HCT116 (cell line): ENCODE results near the gene NR4A1. TPM values are rescaled to one million over a fixed set of nuclear protein-coding genes. Genes with fewer than 3 reads are reported as not detected.

Source experiments
- ATAC-seq: fragments of 200-7000 bp; cut with Tn5 transposase; 2 replicates; pipeline ENCODE4 v1.9.1; 2020; ENCODE audit warnings: mild to moderate bottlenecking, moderate library complexity
- BruUV-seq: library from RNA; stranded (reverse); fragments of 400-500 nt; replicated peaks from 2 replicates; lab custom pipeline; 2021; lab: Mats Ljungman, UMichigan
- CTCF ChIA-PET: fragments of 300-600 bp; sonication (Branson Sonifier 250); formaldehyde crosslinking; loops from one replicate; lab custom pipeline; 2021; ENCODE audit warnings: antibody characterized with exemption; lab: Charles Lee
- POLR2A ChIA-PET: fragments of 300-600, 350-600 bp; sonication (Branson Sonifier 250); formaldehyde crosslinking; loops from one replicate; lab custom pipeline; 2021; ENCODE audit warnings: antibody characterized with exemption; lab: Charles Lee
- RAD21 ChIA-PET, 2 experiments: fragments of 300-600 bp; sonication (Branson Sonifier 250); formaldehyde crosslinking; loops; one replicate each; lab custom pipeline; 2023; ENCODE audit warnings: low total read pairs in 2 of 2; ENCODE audit not compliant: uncharacterized antibody in 2 of 2, unreplicated experiment in 2 of 2, low non-redundant PET in 1 of 2; lab: Charles Lee
- DNase-seq: peaks from one replicate; pipeline ENCODE4 v3.0.0-alpha.2; 2010; ENCODE audit warnings: low read depth, low spot score
- H2AFZ ChIP-seq: fragments of 200-600 bp; shearing (Covaris generic), sonication (generic); 2 replicates; pipeline ENCODE4 v1.6.1; 2017; ENCODE audit warnings: low read depth, mixed run types, mixed read lengths, antibody characterized with exemption, low read length; ENCODE audit not compliant: poor library complexity, severe bottlenecking
- H3K27ac ChIP-seq: 2 replicates; pipeline ENCODE4 v1.5.1; 2012; ENCODE audit warnings: low read depth, low read length
- H3K27me3 ChIP-seq: fragments of 200-600 bp; sonication (generic); 2 replicates; pipeline ENCODE4 v1.6.1; 2016; ENCODE audit warnings: mixed run types, low read length, mixed read lengths; ENCODE audit not compliant: insufficient read depth
- H3K36me3 ChIP-seq, 2 experiments: fragments of 200-500 bp in 1 of 2; fragments of 200-600 bp in 1 of 2; sonication (Bioruptor generic) in 1 of 2; sonication (generic) in 1 of 2; 2 replicates each; pipeline versions ENCODE4 v1.5.1 to v1.6.1; 2014 to 2016; ENCODE audit warnings: low read length in 2 of 2, inconsistent platforms in 1 of 2, mixed read lengths in 1 of 2, mixed run types in 1 of 2; ENCODE audit not compliant: insufficient read depth in 2 of 2, control insufficient read depth in 1 of 2
- H3K4me1 ChIP-seq, 2 experiments: fragments of 200-600 bp in 1 of 2; sonication (generic) in 1 of 2; 2 replicates each; pipeline versions ENCODE4 v1.5.1 to v1.6.1; 2012 to 2017; ENCODE audit warnings: low read length in 2 of 2, inconsistent platforms in 1 of 2, mild to moderate bottlenecking in 1 of 2, mixed read lengths in 1 of 2, mixed run types in 1 of 2, moderate library complexity in 1 of 2; ENCODE audit not compliant: insufficient read depth in 2 of 2, control insufficient read depth in 1 of 2
- H3K4me2 ChIP-seq: fragments of 200-600 bp; sonication (generic); 2 replicates; pipeline ENCODE4 v1.6.1; 2017; ENCODE audit warnings: mixed run types, low read length, mixed read lengths
- H3K4me3 ChIP-seq, 2 experiments: fragments of 200-600 bp in 1 of 2; sonication (generic) in 1 of 2; replicated peaks in 1 of 2; 2 replicates each; pipeline ENCODE4 v1.5.1; 2011 to 2016; ENCODE audit warnings: low read length in 2 of 2, control low read depth in 1 of 2, low read depth in 1 of 2, mild to moderate bottlenecking in 1 of 2, mixed read lengths in 1 of 2, mixed run types in 1 of 2
- H3K79me2 ChIP-seq: fragments of 200-600 bp; sonication (generic); 2 replicates; pipeline ENCODE4 v1.6.1; 2017; ENCODE audit warnings: mild to moderate bottlenecking, mixed run types, low read length, moderate library complexity, mixed read lengths; ENCODE audit not compliant: insufficient read depth
- H3K9ac ChIP-seq: fragments of 200-600 bp; sonication (generic); 2 replicates; pipeline ENCODE4 v1.6.1; 2016; ENCODE audit warnings: low read length, mixed read lengths
- H3K9me2 ChIP-seq: fragments of 200-600 bp; sonication (generic), shearing (Covaris generic); 2 replicates; pipeline ENCODE4 v1.6.1; 2017; ENCODE audit warnings: mixed run types, mild to moderate bottlenecking, moderate library complexity; ENCODE audit not compliant: insufficient read depth
- H3K9me3 ChIP-seq, 2 experiments: fragments of 200-500 bp in 1 of 2; fragments of 200-600 bp in 1 of 2; sonication (Bioruptor generic) in 1 of 2; sonication (generic) in 1 of 2; 2 replicates each; pipeline ENCODE4 v1.6.1; 2014 to 2017; ENCODE audit warnings: low read length in 2 of 2, mixed read lengths in 2 of 2, inconsistent platforms in 1 of 2, low read depth in 1 of 2, mild to moderate bottlenecking in 1 of 2, mixed run types in 1 of 2, moderate library complexity in 1 of 2; ENCODE audit not compliant: control insufficient read depth in 1 of 2, insufficient read depth in 1 of 2
- H4K20me1 ChIP-seq: fragments of 200-600 bp; sonication (generic), shearing (Covaris generic); 2 replicates; pipeline ENCODE4 v1.6.1; 2017; ENCODE audit warnings: mixed run types, mild to moderate bottlenecking, moderate library complexity; ENCODE audit not compliant: insufficient read depth
- CBX3 ChIP-seq: IDR thresholded peaks from 2 replicates; pipeline ENCODE4 v1.6.1; 2012; ENCODE audit warnings: low read depth
- CTCF ChIP-seq, 3 experiments: fragments of 200-600 bp in 1 of 3; sonication (generic) in 1 of 3; IDR thresholded peaks in 2 of 3; conservative IDR thresholded peaks in 1 of 3; 2 replicates each; pipeline ENCODE4 v1.5.1; 2012 to 2017; ENCODE audit warnings: low read depth in 2 of 3, low read length in 2 of 3, antibody characterized with exemption in 1 of 3, borderline replicate concordance in 1 of 3, control low read depth in 1 of 3, mild to moderate bottlenecking in 1 of 3, mixed read lengths in 1 of 3, mixed run types in 1 of 3, moderate library complexity in 1 of 3; ENCODE audit not compliant: insufficient read depth in 1 of 3
- EGR1 ChIP-seq: IDR thresholded peaks from 2 replicates; pipeline ENCODE4 v1.6.1; 2012; ENCODE audit warnings: low read depth
- EZH2 ChIP-seq: fragments of 200-600 bp; sonication (generic); IDR thresholded peaks from 2 replicates; pipeline ENCODE4 v1.6.1; 2017; ENCODE audit warnings: antibody characterized with exemption, mixed run types
- FOSL1 ChIP-seq: IDR thresholded peaks from 2 replicates; pipeline ENCODE4 v1.6.1; 2012; ENCODE audit warnings: low read depth
- MAX ChIP-seq: IDR thresholded peaks from 2 replicates; pipeline ENCODE4 v1.6.1; 2012
- POLR2A ChIP-seq: IDR thresholded peaks from 2 replicates; pipeline ENCODE4 v1.7.0; 2011; ENCODE audit warnings: borderline replicate concordance; ENCODE audit not compliant: insufficient read depth, insufficient read length; ENCODE audit errors: extremely low read depth
- POLR2AphosphoS5 ChIP-seq: IDR thresholded peaks from 2 replicates; pipeline ENCODE4 v1.6.1; 2011; ENCODE audit warnings: mild to moderate bottlenecking, low read depth, low read length, moderate library complexity
- YY1 ChIP-seq: IDR thresholded peaks from 2 replicates; pipeline ENCODE4 v1.6.1; 2011; ENCODE audit warnings: low read length, low read depth, moderate library complexity, mild to moderate bottlenecking; ENCODE audit not compliant: insufficient replicate concordance; ENCODE audit errors: extremely low read depth
- ZFX ChIP-seq: fragments of 450-650 bp; IDR thresholded peaks from 2 replicates; pipeline ENCODE4 v1.6.1; 2017
- ZNF274 ChIP-seq: fragments of 200-500 bp; sonication (Bioruptor generic); IDR thresholded peaks from 2 replicates; pipeline ENCODE4 v1.6.1; 2014; ENCODE audit warnings: mild to moderate bottlenecking, low read depth, low read length, inconsistent platforms
- intact Hi-C: fragments of 100-400 bp; cut with micrococcal nuclease; formaldehyde crosslinking; loops from 2 replicates; pipeline ENCODE4 v1.10.0; 2022
- total RNA-seq: library from RNA; stranded (reverse); gene quantifications from one replicate; pipeline ENCODE4 v1.2.1, GENCODE V29; 2021; ENCODE audit not compliant: unreplicated experiment
- TF ChIP-seq, protein P1 (sequence below): IDR thresholded peaks from 2 replicates; pipeline ENCODE4 v1.6.1; 2012; ENCODE audit warnings: low read depth

Gene NR4A1
- total RNA-seq, 1 experiment from 2014 or later = 35.3 TPM

DNA sequence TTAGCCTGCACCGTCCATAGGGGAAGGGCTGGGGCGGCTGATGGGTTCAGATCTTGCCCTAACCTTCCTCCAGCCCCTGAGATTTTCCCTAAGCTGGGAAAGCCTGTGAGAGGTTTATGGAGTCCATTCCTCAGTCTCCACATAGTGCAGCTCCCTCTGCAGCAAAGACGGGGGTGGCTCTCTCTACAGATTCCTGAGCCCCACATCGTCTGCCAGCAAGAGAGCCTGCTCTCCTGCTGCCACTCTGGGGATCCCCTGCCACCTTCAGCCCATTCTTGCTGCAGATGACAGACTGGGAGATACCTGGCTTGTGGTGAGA lies 31.4 kb downstream of the NR4A1 start:
- Histone ChIP-seq H3K4me1 (peaks cover 0 to 5% of the 10 kb centered on the region in 2 experiments; a peak in 1 of 4 replicates), H3K4me2 (no peak overlapping the region), H3K4me3 (no peak overlapping the region), H3K27ac (no peak overlapping the region), H3K36me3 (peaks cover 0 to 5% of the 10 kb centered on the region in 2 experiments; a peak in 3 of 4 replicates), H3K79me2 (no peaks in the 10 kb centered on the region), H4K20me1 (no peaks in the 10 kb centered on the region), H3K9me3 (no peaks in the 10 kb centered on the region), H3K27me3 (no peaks in the 10 kb centered on the region; the same call in 1 of the 2 replicates), H3K9me2 (no peaks in the 10 kb centered on the region), H3K9ac (no peak overlapping the region), H2AFZ (no peak overlapping the region)
- RAD21 ChIA-PET = interaction anchor here (1.7 to 1.9 kb wide), 2 partner anchors 57 kb away, joined by 9 to 12 read pairs; no protein-coding TSS in a partner anchor
- TF ChIP-seq POLR2A (no peak), YY1 (no peak), EGR1 (no peak), POLR2AphosphoS5 (no peak), EZH2 (no peak), MAX (no peak), ZFX (no peak), CBX3 (no peak), ZNF274 (no peak), CTCF (IDR thresholded peaks at IDR 0.05 in 2 of 3, conservative IDR thresholded peaks at IDR 0.05 in 1 of 3; ENCODE audit: borderline replicate concordance in 1 of 3, insufficient read depth in 1 of 3, low read depth in 2 of 3, low read length in 2 of 3) (no peak), FOSL1 (no peak)
- TF ChIP-seq, protein P1, sequence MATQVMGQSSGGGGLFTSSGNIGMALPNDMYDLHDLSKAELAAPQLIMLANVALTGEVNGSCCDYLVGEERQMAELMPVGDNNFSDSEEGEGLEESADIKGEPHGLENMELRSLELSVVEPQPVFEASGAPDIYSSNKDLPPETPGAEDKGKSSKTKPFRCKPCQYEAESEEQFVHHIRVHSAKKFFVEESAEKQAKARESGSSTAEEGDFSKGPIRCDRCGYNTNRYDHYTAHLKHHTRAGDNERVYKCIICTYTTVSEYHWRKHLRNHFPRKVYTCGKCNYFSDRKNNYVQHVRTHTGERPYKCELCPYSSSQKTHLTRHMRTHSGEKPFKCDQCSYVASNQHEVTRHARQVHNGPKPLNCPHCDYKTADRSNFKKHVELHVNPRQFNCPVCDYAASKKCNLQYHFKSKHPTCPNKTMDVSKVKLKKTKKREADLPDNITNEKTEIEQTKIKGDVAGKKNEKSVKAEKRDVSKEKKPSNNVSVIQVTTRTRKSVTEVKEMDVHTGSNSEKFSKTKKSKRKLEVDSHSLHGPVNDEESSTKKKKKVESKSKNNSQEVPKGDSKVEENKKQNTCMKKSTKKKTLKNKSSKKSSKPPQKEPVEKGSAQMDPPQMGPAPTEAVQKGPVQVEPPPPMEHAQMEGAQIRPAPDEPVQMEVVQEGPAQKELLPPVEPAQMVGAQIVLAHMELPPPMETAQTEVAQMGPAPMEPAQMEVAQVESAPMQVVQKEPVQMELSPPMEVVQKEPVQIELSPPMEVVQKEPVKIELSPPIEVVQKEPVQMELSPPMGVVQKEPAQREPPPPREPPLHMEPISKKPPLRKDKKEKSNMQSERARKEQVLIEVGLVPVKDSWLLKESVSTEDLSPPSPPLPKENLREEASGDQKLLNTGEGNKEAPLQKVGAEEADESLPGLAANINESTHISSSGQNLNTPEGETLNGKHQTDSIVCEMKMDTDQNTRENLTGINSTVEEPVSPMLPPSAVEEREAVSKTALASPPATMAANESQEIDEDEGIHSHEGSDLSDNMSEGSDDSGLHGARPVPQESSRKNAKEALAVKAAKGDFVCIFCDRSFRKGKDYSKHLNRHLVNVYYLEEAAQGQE = no peak
- DNase-seq (no peak), ATAC-seq (no peak)
- CTCF ChIA-PET = interaction anchor here (0.7 to 8.9 kb wide), 6 partner anchors 9 to 78 kb away, joined by 3 to 123 read pairs (median 4); partner anchors contain the start of gene ATG101
- POLR2A ChIA-PET = interaction anchor here (1.0 kb wide), 1 partner anchor 57 kb away, joined by 6 read pairs; no protein-coding TSS in a partner anchor
- intact Hi-C loops = no loop called here
- no TSS peak for BruUV-seq
